NCI-H1436 treated with DMSO at 0.1 percent for 48 hours (cell line): ENCODE measurements around the gene TRAF3.
"Not testable (repeated sequence)": the region's sequence is repeated elsewhere in the genome, so short reads cannot be mapped to it uniquely, and the experiment has no call there.

ENCODE experiments used
- DNase-seq: peaks from one replicate; lab custom pipeline; 2025; lab: John Stamatoyannopoulos, UW

Gene TRAF3

DNA sequence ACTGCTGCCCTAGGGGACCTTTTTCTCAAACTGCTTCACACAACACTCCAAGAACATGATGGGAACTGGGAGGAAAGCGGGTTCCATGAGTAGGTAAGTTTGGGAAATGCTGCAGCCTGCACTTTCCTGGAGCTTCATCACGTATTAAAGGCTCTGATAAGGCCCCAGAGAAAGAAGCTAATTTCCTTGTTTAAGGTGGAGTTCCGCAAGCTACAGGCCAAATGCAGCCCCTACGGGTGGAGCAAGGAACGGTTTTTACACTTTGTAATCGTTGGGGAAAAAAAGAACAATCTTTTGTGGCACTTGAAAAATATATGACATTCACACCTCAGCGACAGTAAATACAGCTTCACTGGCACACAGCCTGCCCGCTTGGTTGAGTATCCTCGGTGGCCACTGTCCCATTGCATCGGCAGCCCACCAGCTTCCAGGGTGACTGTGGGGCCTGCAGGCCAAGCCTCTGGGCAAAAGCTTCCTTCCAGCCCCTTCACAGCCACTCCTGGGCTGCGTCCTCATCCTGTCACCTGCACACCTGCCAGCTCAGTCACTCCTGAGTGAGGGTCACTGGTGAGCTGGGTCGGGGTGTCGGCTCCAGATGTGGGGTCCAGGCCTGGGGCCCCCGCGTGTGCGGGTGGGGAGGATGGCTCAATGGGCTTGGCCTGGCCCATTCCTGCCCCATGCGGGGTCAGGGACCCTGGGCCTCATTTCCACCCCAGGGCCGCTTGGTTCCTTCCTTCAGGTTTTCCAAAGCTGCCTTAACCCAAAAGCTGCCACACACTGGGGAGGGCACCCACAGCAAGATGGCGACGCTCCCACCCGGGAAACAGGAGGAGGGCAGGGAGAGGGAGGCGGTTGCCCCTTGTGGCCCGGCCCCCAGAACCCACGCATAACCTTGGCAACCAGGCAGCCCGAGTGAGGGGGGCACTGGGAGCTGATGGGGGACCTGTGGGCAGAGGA is 147.7 kb downstream of the TRAF3 start:
- DNase-seq = no peak

- DNase-seq = no peak
These were observed 148.4 kb downstream of the TRAF3 start for GRCh38 chr14:102925646-102926045.

DNA sequence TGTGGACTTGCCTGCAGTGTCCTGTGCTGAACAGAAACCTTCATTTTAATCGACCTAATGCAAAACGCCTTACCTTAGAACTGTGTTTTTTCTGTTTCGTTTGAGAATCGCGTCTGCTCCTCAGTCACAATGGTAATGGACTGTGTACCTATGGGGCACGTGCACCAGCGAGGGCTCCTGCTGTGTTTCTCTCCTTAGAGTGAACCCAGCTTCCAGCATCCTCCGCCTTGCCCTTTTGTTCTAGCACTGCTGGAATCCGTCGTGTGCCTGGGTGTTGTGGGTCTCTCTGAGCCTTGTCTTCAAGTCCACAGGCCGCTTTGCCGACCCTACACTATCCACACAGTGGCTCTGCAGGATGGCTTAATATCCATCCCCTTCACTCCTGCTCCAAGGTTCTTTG is 148.9 kb downstream of the TRAF3 start:
- DNase-seq = no peak

DNA sequence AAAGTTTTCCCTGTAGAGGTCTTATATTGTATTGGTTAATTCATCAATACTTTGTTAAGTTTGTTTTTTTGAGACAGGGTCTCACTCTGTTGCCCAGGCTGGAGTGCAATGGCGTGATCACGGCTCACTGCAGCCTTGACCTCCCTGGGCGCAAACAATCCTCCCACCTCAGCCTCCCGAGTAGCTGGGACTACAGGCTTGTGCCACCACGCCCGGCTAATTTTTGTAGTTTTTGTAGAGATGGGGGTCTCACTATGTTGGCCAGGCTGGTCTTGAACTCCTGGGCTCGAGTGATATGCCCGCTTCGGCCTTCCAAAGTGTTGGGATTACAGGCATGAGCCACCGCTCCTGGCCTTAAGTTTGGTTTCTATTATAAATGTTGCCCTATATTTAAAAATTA is 149.6 kb downstream of the TRAF3 start:
- DNase-seq = not testable (repeated sequence)

DNA sequence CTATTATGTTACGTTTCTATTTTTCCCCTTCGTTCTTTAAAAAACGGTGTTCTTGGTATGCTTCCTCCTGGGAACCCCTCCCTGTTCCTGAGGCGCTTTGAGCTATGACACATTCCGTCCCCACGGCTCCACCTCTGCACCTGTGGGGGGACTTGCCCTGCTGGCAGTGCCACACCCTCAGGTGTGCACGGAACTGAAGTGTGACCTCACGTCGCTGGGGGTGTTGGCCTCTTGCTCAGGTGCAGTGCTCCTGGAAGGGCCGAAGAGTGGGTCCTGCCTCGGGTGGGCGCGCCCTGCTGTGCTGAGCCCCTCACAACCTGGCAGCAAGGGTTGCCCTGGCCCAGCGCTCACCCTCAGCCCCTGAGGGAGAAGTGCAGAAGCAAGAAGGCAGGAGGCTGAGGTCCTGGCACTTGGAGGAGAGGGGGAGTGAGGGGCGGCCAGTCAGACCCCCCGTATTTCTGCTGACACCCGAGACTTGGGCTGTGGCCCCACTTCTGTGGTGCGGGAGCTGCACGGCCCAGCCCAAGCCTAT is 150.2 kb downstream of the TRAF3 start:
- DNase-seq = no peak

GRCh38 chr14:102927878-102928411 is 150.7 kb downstream of the TRAF3 start:
- DNase-seq = no peak

DNA sequence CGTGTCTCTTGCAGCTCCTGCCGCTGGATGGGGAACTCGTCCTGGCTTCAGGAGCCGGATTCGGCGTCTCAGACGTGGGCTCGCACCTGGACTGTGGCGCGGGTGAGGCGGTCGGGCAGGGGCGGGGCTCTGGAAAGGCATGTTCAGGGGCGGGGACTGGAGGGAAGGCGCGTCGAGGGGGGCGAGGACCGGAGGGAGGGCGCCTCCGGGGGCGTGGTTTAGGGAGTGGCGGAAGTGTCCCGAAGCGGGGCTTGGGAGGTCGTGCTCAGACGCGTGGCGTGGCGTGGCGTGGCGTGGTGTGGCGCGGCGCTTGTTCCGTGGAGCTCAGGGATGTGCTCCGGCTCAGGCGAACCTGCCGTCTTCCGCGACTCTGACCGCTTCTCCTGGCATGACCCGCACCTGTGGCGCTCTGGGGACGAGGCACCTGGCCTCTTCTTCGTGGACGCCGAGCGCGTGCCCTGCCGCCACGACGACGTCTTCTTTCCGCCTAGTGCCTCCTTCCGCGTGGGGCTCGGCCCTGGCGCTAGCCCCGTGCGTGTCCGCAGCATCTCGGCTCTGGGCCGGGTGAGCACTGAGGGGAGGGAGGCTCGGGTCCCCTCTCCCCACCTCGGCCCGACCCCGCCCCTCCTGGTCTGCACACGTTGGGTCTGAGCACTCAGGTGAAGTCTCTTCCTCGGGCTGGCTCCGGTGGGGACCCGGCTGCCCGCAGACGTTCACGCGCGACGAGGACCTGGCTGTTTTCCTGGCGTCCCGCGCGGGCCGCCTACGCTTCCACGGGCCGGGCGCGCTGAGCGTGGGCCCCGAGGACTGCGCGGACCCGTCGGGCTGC is 151.4 kb downstream of the TRAF3 start:
- peak; percentile 8 for DNase-seq

DNA sequence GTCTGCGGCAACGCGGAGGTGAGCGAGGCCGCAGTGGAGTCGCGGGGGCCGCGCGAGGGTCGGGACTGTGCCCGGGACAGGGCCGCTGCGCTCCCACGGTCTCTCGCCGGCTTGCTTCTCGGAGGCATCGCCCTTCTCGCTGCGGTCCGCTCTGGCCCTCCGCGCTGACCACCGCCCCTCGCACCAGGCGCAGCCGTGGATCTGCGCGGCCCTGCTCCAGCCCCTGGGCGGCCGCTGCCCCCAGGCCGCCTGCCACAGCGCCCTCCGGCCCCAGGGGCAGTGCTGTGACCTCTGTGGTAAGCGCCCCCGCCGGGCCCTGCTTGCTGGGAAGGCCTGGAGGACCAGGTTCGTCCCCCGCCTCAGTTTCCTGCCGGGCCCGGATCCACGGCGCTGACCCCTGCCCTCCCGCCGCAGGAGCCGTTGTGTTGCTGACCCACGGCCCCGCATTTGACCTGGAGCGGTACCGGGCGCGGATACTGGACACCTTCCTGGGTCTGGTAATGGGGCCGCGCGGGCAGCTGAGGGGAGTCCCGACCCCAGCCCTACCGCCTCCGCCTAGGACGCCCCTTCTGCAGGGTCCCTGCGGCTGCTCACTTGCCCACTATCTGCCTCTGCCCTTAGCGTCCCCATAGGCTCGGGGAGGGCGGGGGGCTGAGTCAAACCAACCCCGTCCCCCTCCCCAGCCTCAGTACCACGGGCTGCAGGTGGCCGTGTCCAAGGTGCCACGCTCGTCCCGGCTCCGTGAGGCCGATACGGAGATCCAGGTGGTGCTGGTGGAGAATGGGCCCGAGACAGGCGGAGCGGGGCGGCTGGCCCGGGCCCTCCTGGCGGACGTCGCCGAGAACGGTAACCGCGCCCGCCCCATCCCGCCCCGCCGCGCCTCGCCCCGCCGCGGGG is 152.2 kb downstream of the TRAF3 start:
- DNase-seq = no peak

DNA sequence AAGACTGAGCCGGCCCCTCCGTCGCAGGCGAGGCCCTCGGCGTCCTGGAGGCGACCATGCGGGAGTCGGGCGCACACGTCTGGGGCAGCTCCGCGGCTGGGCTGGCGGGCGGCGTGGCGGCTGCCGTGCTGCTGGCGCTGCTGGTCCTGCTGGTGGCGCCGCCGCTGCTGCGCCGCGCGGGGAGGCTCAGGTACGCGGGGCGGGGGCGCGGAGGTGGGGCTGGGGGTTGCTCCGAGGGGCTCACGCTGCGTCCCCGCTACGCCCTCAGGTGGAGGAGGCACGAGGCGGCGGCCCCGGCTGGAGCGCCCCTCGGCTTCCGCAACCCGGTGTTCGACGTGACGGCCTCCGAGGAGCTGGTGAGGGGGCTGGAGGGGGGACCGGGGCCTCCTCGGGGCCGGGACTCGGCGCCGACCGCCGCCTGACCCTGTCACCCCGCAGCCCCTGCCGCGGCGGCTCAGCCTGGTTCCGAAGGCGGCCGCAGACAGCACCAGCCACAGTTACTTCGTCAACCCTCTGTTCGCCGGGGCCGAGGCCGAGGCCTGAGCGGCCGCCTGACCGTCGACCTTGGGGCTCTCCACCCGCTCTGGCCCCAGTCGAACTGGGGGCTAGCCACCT is 153.0 kb downstream of the TRAF3 start:
- DNase-seq = no peak

DNA sequence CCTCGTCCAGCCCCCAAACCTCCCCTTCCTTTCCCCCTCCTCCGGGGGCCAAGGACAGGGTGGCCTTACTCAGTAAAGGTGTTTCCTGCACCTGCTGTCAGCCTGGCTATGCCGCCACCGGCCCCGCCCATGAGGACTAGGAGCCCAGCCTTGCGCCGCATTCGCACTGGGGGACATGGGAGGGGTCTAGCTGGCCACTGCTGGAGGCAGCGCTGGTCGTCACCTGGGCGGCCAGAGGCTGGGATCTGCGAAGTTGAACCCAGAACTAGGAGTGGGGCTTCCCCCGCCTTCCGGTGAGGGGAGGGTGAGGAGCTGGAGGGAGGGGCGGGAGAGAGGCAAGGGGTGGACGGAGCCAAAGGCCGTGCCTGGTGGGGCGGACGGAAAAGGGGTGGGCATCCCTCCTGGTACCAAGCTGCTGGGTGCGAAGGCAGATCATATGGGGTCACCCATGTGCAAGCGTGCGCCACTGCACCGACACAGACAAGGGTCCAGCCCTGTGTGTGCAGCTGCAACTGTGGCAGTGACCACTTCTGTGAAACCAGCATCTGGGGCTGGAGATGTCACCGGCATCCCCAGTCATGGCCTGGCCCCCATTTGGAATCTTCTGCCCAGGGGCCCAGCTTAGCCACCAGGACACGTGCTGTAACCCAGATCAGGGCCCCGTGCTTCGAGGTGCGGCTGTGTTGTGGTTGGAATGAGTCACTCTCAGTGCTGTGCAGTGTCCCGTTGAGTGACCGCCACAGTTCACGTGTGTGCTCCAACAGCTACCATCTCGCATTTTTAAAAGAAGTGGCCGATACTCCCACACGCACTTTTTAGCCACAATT is 153.7 kb downstream of the TRAF3 start:
- DNase-seq = no peak

- DNase-seq = no peak
These were observed 154.5 kb downstream of the TRAF3 start for GRCh38 chr14:102931580-102932285.

DNA sequence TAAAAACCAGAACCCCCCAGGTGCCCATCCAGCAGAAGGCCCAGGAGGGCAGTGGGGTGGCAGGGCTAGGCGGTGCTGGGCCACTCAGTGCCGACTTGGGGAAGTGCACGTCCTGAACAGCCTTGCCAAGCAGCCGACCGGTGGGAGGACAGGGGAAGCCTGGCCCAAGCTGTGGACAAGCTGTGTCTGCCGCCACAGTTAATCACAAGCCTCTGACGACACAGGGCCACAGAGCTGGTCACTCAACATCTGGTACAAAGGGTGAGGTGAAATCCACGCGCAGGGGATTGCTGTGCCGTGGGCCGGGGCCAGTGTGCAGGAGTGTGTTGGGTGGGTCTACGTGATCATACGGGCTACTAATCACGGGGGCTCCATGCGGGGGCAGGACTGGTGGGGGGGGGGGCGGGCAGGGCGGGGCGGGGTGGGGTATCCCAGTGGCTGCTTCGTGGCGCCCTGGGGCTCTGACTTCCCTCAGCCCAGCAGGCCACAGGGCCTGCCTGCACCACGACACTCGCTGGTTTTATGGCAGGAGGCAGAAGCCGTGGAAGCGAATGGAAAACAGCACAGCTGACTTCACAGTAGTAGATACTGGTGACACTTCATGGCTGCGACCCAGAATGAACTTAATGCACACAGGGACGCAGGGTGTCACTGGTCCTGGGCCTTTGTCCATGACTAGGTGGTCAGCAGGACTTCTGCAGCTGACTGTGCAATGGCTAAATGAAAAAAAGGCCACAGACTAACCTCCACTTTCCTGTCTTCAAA is 155.4 kb downstream of the TRAF3 start:
- no peak for DNase-seq

DNA sequence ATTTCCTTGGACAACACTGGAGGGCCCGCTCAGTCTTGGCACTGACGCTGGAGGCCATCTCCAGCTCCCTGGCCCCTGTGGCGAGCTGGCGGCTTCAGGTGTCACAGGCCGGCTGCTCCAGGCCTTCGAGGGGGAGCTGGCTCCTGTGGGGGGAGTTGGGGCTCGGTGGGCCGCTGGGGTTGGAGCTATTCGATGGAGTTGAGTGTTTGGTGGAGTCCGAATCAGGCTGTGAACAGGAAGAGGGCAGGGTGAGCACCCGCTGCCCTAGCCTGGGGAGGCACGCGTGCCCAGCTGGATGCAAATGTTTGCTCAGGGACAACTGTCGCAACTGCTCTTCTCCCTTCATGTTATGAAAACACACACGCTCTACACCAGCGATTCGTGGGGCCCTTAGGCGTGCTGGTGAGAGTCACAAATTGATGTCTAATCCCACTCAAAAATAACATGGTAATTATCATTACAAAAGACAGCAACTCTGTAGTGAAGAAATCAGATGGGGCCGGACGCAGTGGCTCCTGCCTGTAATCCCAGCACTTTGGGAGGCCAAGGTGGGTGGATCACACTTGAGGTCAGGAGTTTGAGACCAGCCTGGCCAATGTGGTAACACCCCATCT is 156.5 kb downstream of the TRAF3 start:
- DNase-seq = no peak

DNA sequence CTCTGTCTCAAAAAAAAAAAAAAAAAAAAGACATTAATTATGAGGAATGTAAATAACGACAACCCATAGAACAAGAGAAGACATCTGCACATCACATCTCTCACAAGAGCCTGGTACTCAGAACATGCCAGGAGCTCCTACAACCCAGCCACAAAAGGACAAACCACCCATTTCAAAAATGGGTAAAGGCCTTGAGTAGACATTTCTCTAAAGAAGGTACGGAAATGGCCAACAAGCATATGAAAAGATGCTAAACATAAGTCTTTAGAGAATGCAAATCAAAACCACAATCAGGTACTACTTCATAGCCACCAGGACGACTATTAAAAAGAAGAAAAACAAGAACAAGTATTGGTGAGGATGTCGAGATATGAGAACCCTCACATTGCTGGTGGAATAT is 158.5 kb downstream of the TRAF3 start:
- DNase-seq = no peak

DNA sequence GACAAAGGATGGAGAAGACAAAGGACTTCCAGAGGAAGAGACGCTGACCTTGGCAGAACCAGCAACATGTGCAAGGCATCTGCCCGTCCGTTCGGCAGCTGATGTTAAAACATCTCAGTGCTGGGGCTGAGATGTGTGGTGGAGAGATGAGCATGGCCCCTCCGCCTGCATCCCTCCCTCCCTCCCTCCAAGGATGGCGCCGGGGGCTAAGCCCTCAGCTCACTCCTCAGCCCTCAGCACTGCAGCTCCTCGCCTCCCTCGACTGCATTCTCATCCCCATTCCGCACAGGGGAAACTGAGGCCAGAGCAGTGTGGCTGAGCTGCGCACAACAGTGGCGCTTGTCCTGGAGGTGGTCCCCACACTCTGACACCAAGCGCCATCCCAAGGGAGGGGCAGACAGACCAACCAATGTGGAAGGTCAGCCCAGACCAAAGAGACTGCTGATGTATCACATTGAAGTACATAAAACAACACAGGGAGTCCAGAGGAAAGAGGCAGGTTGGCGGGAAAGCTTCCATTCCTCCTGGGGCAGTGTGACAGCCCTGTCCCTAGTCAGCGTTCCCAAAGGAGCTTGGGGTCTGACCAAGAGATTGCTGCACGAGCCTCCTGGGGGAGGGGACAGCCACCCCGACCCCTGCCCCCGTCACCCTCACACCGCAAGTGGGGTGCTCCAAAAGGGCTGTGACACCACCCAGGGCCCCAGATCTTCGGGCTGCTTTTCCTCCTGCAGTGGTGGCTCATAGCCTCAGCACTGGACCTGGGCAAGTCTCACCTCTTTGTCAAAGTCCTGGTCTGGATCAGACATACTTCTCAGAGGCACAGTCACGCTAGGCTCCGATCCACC is 160.3 kb downstream of the TRAF3 start:
- DNase-seq = no peak

GRCh38 chr14:102938191-102938590 is 160.9 kb downstream of the TRAF3 start:
- no peak for DNase-seq

DNA sequence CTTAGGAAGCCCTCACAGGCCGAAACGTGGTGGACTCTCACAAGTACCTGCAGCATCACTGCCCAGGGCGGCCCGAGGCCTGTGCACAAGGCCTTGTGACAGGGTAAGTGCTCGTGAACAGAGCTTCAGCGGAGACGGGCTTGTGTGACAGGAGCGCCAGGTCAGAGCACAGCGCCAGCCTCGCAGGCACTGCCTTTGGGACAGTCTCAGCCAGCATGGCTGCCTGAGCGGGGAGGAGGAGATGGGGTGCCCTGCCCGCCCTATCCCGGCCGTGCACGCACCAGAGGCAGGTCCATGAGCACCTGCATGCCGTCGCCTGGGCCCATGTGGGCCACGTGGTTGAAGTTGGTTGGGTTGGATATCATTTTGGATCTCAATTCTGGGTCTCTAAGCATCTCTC is 162.1 kb downstream of the TRAF3 start:
- DNase-seq = no peak
